CD4-positive, alpha-beta T cell (primary cell): ENCODE results near the gene CCDC177. TPM values are rescaled to one million over a fixed set of nuclear protein-coding genes. Genes with fewer than 3 reads are reported as not detected.

Experiments used
- ATAC-seq: fragments of 200-7000 bp; cut with Tn5 transposase; one replicate; pipeline ENCODE4 v1.10.0; 2022; ENCODE audit warnings: mild to moderate bottlenecking; ENCODE audit not compliant: poor library complexity
- CTCF ChIA-PET: fragments of 350-600 bp; sonication (Branson Sonifier 250); formaldehyde crosslinking; loops from one replicate; lab custom pipeline; 2021; ENCODE audit warnings: antibody characterized with exemption, inconsistent platforms; lab: Charles Lee
- POLR2A ChIA-PET: fragments of 350-600 bp; sonication (Branson Sonifier 250); formaldehyde crosslinking; loops from one replicate; lab custom pipeline; 2021; ENCODE audit warnings: antibody characterized with exemption, inconsistent platforms; lab: Charles Lee
- DNase-seq, 14 experiments: peaks; one replicate each; pipeline ENCODE4 v3.0.0-alpha.2; 2013 to 2020; ENCODE audit warnings: mixed read lengths in 2 of 14
- H3K27ac ChIP-seq, 2 donors: one replicate each; pipeline versions ENCODE4 v1.5.1 to v1.7.0; 2013; ENCODE audit warnings: low read length in 2 of 2, low read depth in 1 of 2, mild to moderate bottlenecking in 1 of 2
- H3K27me3 ChIP-seq, 2 experiments: 1 replicate in 1 of 2; 2 replicates in 1 of 2; pipeline versions ENCODE4 v1.6.1 to v1.7.0; 2013; ENCODE audit warnings: low read length in 2 of 2, control low read depth in 1 of 2, mild to moderate bottlenecking in 1 of 2, moderate library complexity in 1 of 2; ENCODE audit not compliant: insufficient read depth in 2 of 2, control insufficient read depth in 1 of 2
- H3K36me3 ChIP-seq: one replicate; pipeline ENCODE4 v1.6.1; 2013; ENCODE audit warnings: low read length, control low read depth; ENCODE audit not compliant: insufficient read depth
- H3K4me1 ChIP-seq: one replicate; pipeline ENCODE4 v1.6.1; 2013; ENCODE audit warnings: low read length, control low read depth; ENCODE audit not compliant: insufficient read depth
- H3K4me3 ChIP-seq: one replicate; pipeline ENCODE4 v1.5.1; 2013; ENCODE audit warnings: mild to moderate bottlenecking, low read length, moderate library complexity
- H3K9me3 ChIP-seq, 2 experiments: 1 replicate in 1 of 2; 2 replicates in 1 of 2; pipeline versions ENCODE4 v1.6.1 to v1.7.0; 2013; ENCODE audit warnings: low read length in 2 of 2, mild to moderate bottlenecking in 2 of 2, control low read depth in 1 of 2, moderate library complexity in 1 of 2; ENCODE audit not compliant: control insufficient read depth in 1 of 2, insufficient read depth in 1 of 2
- H3K27ac Mint-ChIP-seq: one replicate; pipeline ENCODE4 v1.8.0; 2020; ENCODE audit warnings: mixed read lengths
- H3K27me3 Mint-ChIP-seq: one replicate; pipeline ENCODE4 v1.8.0; 2021; ENCODE audit warnings: mixed read lengths
- H3K36me3 Mint-ChIP-seq: one replicate; pipeline ENCODE4 v1.8.0; 2021; ENCODE audit warnings: low read depth, mixed read lengths
- H3K4me1 Mint-ChIP-seq: one replicate; pipeline ENCODE4 v1.8.0; 2021; ENCODE audit warnings: low read depth, mixed read lengths
- H3K4me3 Mint-ChIP-seq: one replicate; pipeline ENCODE4 v1.8.0; 2020; ENCODE audit warnings: mild to moderate bottlenecking, mixed read lengths
- H3K9me3 Mint-ChIP-seq: one replicate; pipeline ENCODE4 v1.8.0; 2020; ENCODE audit warnings: mixed read lengths
- intact Hi-C, 2 experiments: fragments of 100-400 bp; cut with DNase I in 1 of 2; cut with micrococcal nuclease in 1 of 2; formaldehyde crosslinking; loops; one replicate each; pipeline versions ENCODE4 v1.15.1 to v1.9.0; 2023 to 2025; cut with DNase I, micrococcal nuclease
- total RNA-seq, 174 experiments: library from RNA in 2 of 174; stranded (reverse) in 2 of 174; gene quantifications; one replicate each; pipeline ENCODE4 v1.2.3 and lab custom pipeline; 2021 to 2026
- TF ChIP-seq, protein P1 (sequence below): fragments of 200-600 bp; IDR thresholded peaks from one replicate; pipeline ENCODE4 v1.8.0; 2022; ENCODE audit warnings: antibody characterized with exemption, mild to moderate bottlenecking

Gene CCDC177
- total RNA-seq, 2 experiments from 2014 or later, result not detected

DNA sequence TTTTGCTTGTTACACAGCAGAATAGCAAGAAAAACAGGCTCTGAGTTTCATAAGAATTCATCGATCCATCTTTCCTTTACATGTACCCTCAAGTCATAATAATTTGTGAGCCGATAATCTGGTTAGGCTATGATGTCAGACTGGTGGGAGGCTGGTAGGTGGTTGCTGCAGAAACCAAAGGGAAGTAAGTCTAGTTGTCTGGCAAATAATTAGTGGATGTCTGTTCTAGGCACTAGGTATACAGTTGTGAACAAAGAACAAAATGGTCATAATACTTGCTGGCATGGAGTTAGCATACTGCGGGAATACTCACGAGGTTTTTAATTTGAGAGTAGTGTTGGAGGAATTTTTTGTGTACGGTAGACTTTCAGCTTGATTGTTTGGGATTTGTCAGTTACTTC, 45.5 kb upstream of the CCDC177 start:
- Histone ChIP-seq H3K4me1 (peaks cover 88% of the 10 kb centered on the region), H3K9me3 (no peaks in the 10 kb centered on the region), H3K27me3 (no peaks in the 10 kb centered on the region), H3K27ac (peak overlapping the region; percentile 18 to 31), H3K36me3 (no peaks in the 10 kb centered on the region), H3K4me3 (no peak overlapping the region)
- ATAC-seq (peak; percentile 39), DNase-seq (peak in 3 of 14 experiments; percentile 22 to 58 (median 23))
- intact Hi-C loops, result no loop called here
- H3K9me3 Mint-ChIP-seq, result no peaks in the 10 kb centered on the region
- peaks cover 99% of the 10 kb centered on the region for H3K4me1 Mint-ChIP-seq
- peak overlapping the region; percentile 93 for H3K27ac Mint-ChIP-seq
- CTCF ChIA-PET, result no interaction called here
- H3K27me3 Mint-ChIP-seq, result no peaks in the 10 kb centered on the region
- POLR2A ChIA-PET, result interaction anchor here (1.2 to 2.0 kb wide), 2 partner anchors 9 to 14 kb away, joined by 3 to 6 read pairs; partner anchors contain the start of gene SUSD6
- H3K4me3 Mint-ChIP-seq, result peak overlapping the region; percentile 66
- TF ChIP-seq, protein P1, sequence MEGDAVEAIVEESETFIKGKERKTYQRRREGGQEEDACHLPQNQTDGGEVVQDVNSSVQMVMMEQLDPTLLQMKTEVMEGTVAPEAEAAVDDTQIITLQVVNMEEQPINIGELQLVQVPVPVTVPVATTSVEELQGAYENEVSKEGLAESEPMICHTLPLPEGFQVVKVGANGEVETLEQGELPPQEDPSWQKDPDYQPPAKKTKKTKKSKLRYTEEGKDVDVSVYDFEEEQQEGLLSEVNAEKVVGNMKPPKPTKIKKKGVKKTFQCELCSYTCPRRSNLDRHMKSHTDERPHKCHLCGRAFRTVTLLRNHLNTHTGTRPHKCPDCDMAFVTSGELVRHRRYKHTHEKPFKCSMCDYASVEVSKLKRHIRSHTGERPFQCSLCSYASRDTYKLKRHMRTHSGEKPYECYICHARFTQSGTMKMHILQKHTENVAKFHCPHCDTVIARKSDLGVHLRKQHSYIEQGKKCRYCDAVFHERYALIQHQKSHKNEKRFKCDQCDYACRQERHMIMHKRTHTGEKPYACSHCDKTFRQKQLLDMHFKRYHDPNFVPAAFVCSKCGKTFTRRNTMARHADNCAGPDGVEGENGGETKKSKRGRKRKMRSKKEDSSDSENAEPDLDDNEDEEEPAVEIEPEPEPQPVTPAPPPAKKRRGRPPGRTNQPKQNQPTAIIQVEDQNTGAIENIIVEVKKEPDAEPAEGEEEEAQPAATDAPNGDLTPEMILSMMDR, result no peak
- H3K36me3 Mint-ChIP-seq, result no peaks in the 10 kb centered on the region

DNA sequence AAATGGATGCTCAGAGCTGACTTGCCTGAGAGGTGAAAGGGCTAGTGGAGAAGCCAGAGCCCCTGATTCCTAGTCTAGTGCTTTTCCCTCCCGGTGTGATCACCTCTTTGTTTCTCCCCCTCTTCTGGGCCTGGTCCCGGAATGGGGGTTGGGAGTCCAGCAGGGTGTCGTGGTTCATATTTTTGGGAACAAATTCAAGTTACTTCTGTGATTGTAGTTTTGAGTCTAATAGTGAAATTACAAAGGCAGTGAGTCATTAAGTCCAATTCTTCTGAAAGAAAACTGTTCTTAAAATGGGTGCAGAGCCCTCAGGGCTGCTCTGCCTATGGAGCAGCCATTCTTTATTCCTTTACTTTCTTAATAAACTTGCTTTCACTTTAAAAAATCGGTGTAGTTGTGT, 44.3 kb upstream of the CCDC177 start:
- H3K4me3 ChIP-seq, result no peak overlapping the region
- Mint-ChIP-seq H3K4me1 (peaks cover 99% of the 10 kb centered on the region), H3K4me3 (peak overlapping the region; percentile 55), H3K27ac (peak overlapping the region; percentile 93), H3K27me3 (no peaks in the 10 kb centered on the region), H3K36me3 (no peaks in the 10 kb centered on the region), H3K9me3 (no peaks in the 10 kb centered on the region)
- H3K36me3 ChIP-seq, result no peaks in the 10 kb centered on the region
- H3K27me3 ChIP-seq, result no peaks in the 10 kb centered on the region
- POLR2A ChIA-PET, result no interaction called here
- peak overlapping the region; percentile 37 to 92 for H3K27ac ChIP-seq
- CTCF ChIA-PET, result no interaction called here
- ATAC-seq (no peak), DNase-seq (no peak)
- TF ChIP-seq, protein P1, result no peak
- intact Hi-C loops, result loop anchor here (5.0 to 10.0 kb wide), 3 partner anchors 46 to 1026 kb away; partner anchors contain the start of gene TTC9 (in 1 of the 2)
- peaks cover 88% of the 10 kb centered on the region for H3K4me1 ChIP-seq
- H3K9me3 ChIP-seq, result no peaks in the 10 kb centered on the region

DNA sequence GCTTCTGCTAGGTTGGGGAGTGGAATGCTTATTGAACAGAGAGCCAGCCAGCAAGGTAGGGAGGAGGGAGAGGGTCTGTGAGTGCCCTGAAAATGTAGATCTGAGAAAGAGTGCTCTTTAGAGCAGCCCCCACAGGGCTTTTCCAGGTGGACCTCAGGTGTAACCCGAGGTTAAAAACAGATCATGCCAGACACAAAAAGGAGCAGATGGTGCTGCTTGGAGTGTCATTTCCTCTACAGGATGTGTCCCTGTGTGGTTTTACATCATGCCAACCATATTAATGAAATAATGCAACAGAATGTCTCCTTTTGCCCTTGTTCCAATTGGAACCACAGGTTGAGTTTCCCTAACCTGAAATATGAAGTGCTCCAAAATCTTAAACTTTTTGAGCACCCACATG, 43.1 kb upstream of the CCDC177 start:
- POLR2A ChIA-PET, result interaction anchor here (0.7 to 4.1 kb wide), 4 partner anchors 7 to 51 kb away, joined by 3 to 26 read pairs (median 6); no protein-coding TSS in a partner anchor
- ATAC-seq, result no peak

More for the DNA sequence above, 43.1 kb upstream of the CCDC177 start:
- peak in 3 of 14 experiments; percentile 21 to 58 (median 53) for DNase-seq
- Histone ChIP-seq H3K27me3 (no peaks in the 10 kb centered on the region), H3K36me3 (no peaks in the 10 kb centered on the region), H3K27ac (peak overlapping the region; percentile 37 to 92), H3K4me3 (no peak overlapping the region), H3K4me1 (peaks cover 90% of the 10 kb centered on the region), H3K9me3 (no peaks in the 10 kb centered on the region)
- TF ChIP-seq, protein P1, result no peak
- peak overlapping the region; percentile 90 for H3K4me3 Mint-ChIP-seq
- peak overlapping the region; percentile 93 for H3K27ac Mint-ChIP-seq
- peaks cover 100% of the 10 kb centered on the region for H3K4me1 Mint-ChIP-seq
- intact Hi-C loops, result loop anchor here (5.0 to 10.0 kb wide), 3 partner anchors 47 to 1027 kb away; partner anchors contain the start of gene TTC9 (in 1 of the 2)
- H3K27me3 Mint-ChIP-seq, result no peaks in the 10 kb centered on the region
- CTCF ChIA-PET, result no interaction called here
- peaks cover under 1% of the 10 kb centered on the region for H3K36me3 Mint-ChIP-seq
- no peaks in the 10 kb centered on the region for H3K9me3 Mint-ChIP-seq
